ENCODE data around the gene WDR1. TPM values are rescaled to one million over a fixed set of nuclear protein-coding genes. Genes with fewer than 3 reads are reported as not detected.

The WDR1 gene
- total RNA-seq, 6 donors from 2014 or later = 135 to 307 (median 183) TPM

GRCh38 chr4:10088135-10089010 is 28.2 kb downstream of the WDR1 start:
- no peaks in the 10 kb centered on the region for H3K27me3 ChIP-seq
- ATAC-seq (ENCODE audit: low FRiP score in 2 of 2) = no peak
- peaks cover 62 to 96% (median 84%) of the 10 kb centered on the region in 4 donors for H3K36me3 ChIP-seq
- no peaks in the 10 kb centered on the region for H3K9me3 ChIP-seq
- no peak for DNase-seq
- H3K4me1 ChIP-seq = peaks cover 21 to 35% (median 30%) of the 10 kb centered on the region in 4 donors
- peak overlapping the region; percentile 38 to 69 (median 42) for H3K27ac ChIP-seq
- WGBS, 2 donors = 86 to 96% methylated on average over 20 to 28 of the region's 28 CpGs
- no peak overlapping the region for H3K4me3 ChIP-seq
- TF ChIP-seq POLR2A (IDR thresholded peaks at IDR 0.05) (no peak), POLR2AphosphoS5 (IDR thresholded peaks at IDR 0.05) (no peak), EP300 (IDR thresholded peaks at IDR 0.05) (no peak), CTCF (IDR thresholded peaks at IDR 0.05) (no peak)

GRCh38 chr4:10087152-10087791 is 29.3 kb downstream of the WDR1 start:
- no peak for ATAC-seq (ENCODE audit: low FRiP score in 2 of 2)
- Histone ChIP-seq H3K27me3 (no peaks in the 10 kb centered on the region), H3K9me3 (no peaks in the 10 kb centered on the region), H3K36me3 (peaks cover 73 to 98% (median 93%) of the 10 kb centered on the region in 4 donors), H3K27ac (no peak overlapping the region), H3K4me3 (no peak overlapping the region), H3K4me1 (peaks cover 10 to 24% (median 20%) of the 10 kb centered on the region in 4 donors)
- 97% methylated on average over 6 to 12 of the region's 12 CpGs for WGBS, 2 donors
- no peak for DNase-seq
- TF ChIP-seq EP300 (IDR thresholded peaks at IDR 0.05) = no peak
- TF ChIP-seq POLR2A (IDR thresholded peaks at IDR 0.05) = no peak
- TF ChIP-seq CTCF (IDR thresholded peaks at IDR 0.05) = no peak
- TF ChIP-seq POLR2AphosphoS5 (IDR thresholded peaks at IDR 0.05) = no peak

- Histone ChIP-seq H3K36me3 (peaks cover 76 to 98% (median 95%) of the 10 kb centered on the region in 4 donors), H3K4me3 (no peak overlapping the region), H3K9me3 (no peaks in the 10 kb centered on the region), H3K27me3 (no peaks in the 10 kb centered on the region), H3K27ac (no peak overlapping the region), H3K4me1 (peaks cover 7 to 23% (median 19%) of the 10 kb centered on the region in 4 donors)
- 92 to 95% methylated on average over 11 to 13 of the region's 13 CpGs for WGBS, 2 donors
- TF ChIP-seq POLR2A (IDR thresholded peaks at IDR 0.05) = no peak
- no peak for TF ChIP-seq POLR2AphosphoS5 (IDR thresholded peaks at IDR 0.05)
- TF ChIP-seq CTCF (IDR thresholded peaks at IDR 0.05) = no peak
- TF ChIP-seq EP300 (IDR thresholded peaks at IDR 0.05) = no peak
- DNase-seq (no peak), ATAC-seq (ENCODE audit: low FRiP score in 2 of 2) (no peak)
Observed at GRCh38 chr4:10086506-10087120, 30.0 kb downstream of the WDR1 start.

GRCh38 chr4:10085828-10086505 is 30.6 kb downstream of the WDR1 start:
- peaks cover 73 to 98% (median 95%) of the 10 kb centered on the region in 4 donors for H3K36me3 ChIP-seq
- WGBS, 2 donors = 90 to 97% methylated on average over 20 to 23 of the region's 23 CpGs
- no peak overlapping the region for H3K27ac ChIP-seq
- H3K4me3 ChIP-seq = no peak overlapping the region
- ATAC-seq (ENCODE audit: low FRiP score in 2 of 2) = no peak
- TF ChIP-seq POLR2AphosphoS5 (IDR thresholded peaks at IDR 0.05) = no peak
- TF ChIP-seq POLR2A (IDR thresholded peaks at IDR 0.05) = no peak
- no peak for TF ChIP-seq EP300 (IDR thresholded peaks at IDR 0.05)
- no peak for TF ChIP-seq CTCF (IDR thresholded peaks at IDR 0.05)
- no peaks in the 10 kb centered on the region for H3K27me3 ChIP-seq
- no peaks in the 10 kb centered on the region for H3K9me3 ChIP-seq
- peaks cover 7 to 23% (median 18%) of the 10 kb centered on the region in 4 donors for H3K4me1 ChIP-seq
- no peak for DNase-seq

Measured in upper lobe of left lung (tissue), 6 donors.